OCI-LY7 (cell line): ENCODE data around the gene SYDE1. TPM values are rescaled to one million over a fixed set of nuclear protein-coding genes. Genes with fewer than 3 reads are reported as not detected.

Experiments used
- BruUV-seq: library from RNA; stranded (reverse); fragments of 400-500 nt; replicated peaks from 2 replicates; lab custom pipeline; 2021; lab: Mats Ljungman, UMichigan
- CTCF ChIA-PET: fragments of 300-600 bp; sonication (Branson Sonifier 250); formaldehyde crosslinking; loops from one replicate; lab custom pipeline; 2022; ENCODE audit warnings: antibody characterized with exemption; ENCODE audit not compliant: unreplicated experiment; lab: Charles Lee
- POLR2A ChIA-PET: fragments of 300-600 bp; sonication (Branson Sonifier 250); formaldehyde crosslinking; loops from one replicate; lab custom pipeline; 2022; ENCODE audit warnings: antibody characterized with exemption; lab: Charles Lee
- DNase-seq: peaks from one replicate; pipeline ENCODE4 v3.0.0-alpha.2; 2015; ENCODE audit warnings: low spot score
- H2AFZ ChIP-seq: fragments of 200-600 bp; sonication (generic), shearing (Covaris generic); 2 replicates; pipeline ENCODE4 v1.6.1; 2014; ENCODE audit warnings: mild to moderate bottlenecking, antibody characterized with exemption, low read length, moderate library complexity
- H3K27ac ChIP-seq: fragments of 200-600 bp; sonication (generic); 2 replicates; pipeline ENCODE4 v1.5.1; 2014; ENCODE audit warnings: mixed run types, low read depth, mild to moderate bottlenecking, moderate library complexity, low read length, inconsistent platforms; ENCODE audit not compliant: poor library complexity, severe bottlenecking
- H3K36me3 ChIP-seq: fragments of 200-600 bp; sonication (generic); 2 replicates; pipeline ENCODE4 v1.6.1; 2014; ENCODE audit warnings: mild to moderate bottlenecking, antibody characterized with exemption, low read length, moderate library complexity, mixed read lengths; ENCODE audit not compliant: insufficient read depth
- H3K4me1 ChIP-seq: fragments of 200-600 bp; sonication (generic); 2 replicates; pipeline ENCODE4 v1.5.1; 2014; ENCODE audit warnings: mild to moderate bottlenecking, low read length; ENCODE audit not compliant: insufficient read depth, poor library complexity, severe bottlenecking
- H3K4me2 ChIP-seq: fragments of 200-600 bp; sonication (generic); 2 replicates; pipeline ENCODE4 v1.6.1; 2014; ENCODE audit warnings: mild to moderate bottlenecking, low read length
- H3K4me3 ChIP-seq: fragments of 200-600 bp; sonication (generic); 2 replicates; pipeline ENCODE4 v1.5.1; 2014; ENCODE audit warnings: mild to moderate bottlenecking, low read depth, low read length; ENCODE audit not compliant: poor library complexity, severe bottlenecking
- H3K79me2 ChIP-seq: fragments of 200-600 bp; sonication (generic); 2 replicates; pipeline ENCODE4 v1.6.1; 2016; ENCODE audit warnings: low read depth, mild to moderate bottlenecking, low read length, moderate library complexity, mixed read lengths; ENCODE audit not compliant: insufficient read depth
- H3K9me2 ChIP-seq: fragments of 200-600 bp; sonication (generic); 2 replicates; pipeline ENCODE4 v1.6.1; 2016; ENCODE audit warnings: mild to moderate bottlenecking, low read length, mixed read lengths; ENCODE audit not compliant: insufficient read depth
- H3K9me3 ChIP-seq: fragments of 200-600 bp; sonication (generic); 2 replicates; pipeline ENCODE4 v1.6.1; 2014; ENCODE audit warnings: mild to moderate bottlenecking, mixed run types, low read length, mixed read lengths
- H4K20me1 ChIP-seq: fragments of 200-600 bp; sonication (generic); 2 replicates; pipeline ENCODE4 v1.6.1; 2014; ENCODE audit warnings: mild to moderate bottlenecking, antibody characterized with exemption, low read length, moderate library complexity, mixed read lengths; ENCODE audit not compliant: insufficient read depth
- CTCF ChIP-seq: fragments of 200-600 bp; sonication (generic); conservative IDR thresholded peaks from 2 replicates; pipeline ENCODE4 v1.5.1; 2014; ENCODE audit warnings: mild to moderate bottlenecking, antibody characterized with exemption, low read length, moderate library complexity, mixed read lengths
- EZH2phosphoT487 ChIP-seq: fragments of 200-600 bp; sonication (generic); IDR thresholded peaks from 2 replicates; pipeline ENCODE4 v1.6.1; 2018; ENCODE audit warnings: low read depth, borderline replicate concordance, mild to moderate bottlenecking, mixed run types, antibody characterized with exemption, low read length, moderate library complexity, mixed read lengths
- intact Hi-C: fragments of 100-400 bp; cut with micrococcal nuclease; formaldehyde crosslinking; loops from one replicate; pipeline ENCODE4 v1.10.0; 2022; ENCODE audit not compliant: unreplicated experiment
- total RNA-seq, 2 experiments: library from RNA; depleted of rRNA in 1 of 2; stranded (reverse); fragments of >200 nt in 1 of 2; shearing (Covaris generic) in 1 of 2; gene quantifications; 2 replicates each; pipeline ENCODE4 v1.2.3, GENCODE V29; 2014 to 2022

SYDE1 gene
- total RNA-seq, 2 experiments from 2014 or later, result not detected

DNA sequence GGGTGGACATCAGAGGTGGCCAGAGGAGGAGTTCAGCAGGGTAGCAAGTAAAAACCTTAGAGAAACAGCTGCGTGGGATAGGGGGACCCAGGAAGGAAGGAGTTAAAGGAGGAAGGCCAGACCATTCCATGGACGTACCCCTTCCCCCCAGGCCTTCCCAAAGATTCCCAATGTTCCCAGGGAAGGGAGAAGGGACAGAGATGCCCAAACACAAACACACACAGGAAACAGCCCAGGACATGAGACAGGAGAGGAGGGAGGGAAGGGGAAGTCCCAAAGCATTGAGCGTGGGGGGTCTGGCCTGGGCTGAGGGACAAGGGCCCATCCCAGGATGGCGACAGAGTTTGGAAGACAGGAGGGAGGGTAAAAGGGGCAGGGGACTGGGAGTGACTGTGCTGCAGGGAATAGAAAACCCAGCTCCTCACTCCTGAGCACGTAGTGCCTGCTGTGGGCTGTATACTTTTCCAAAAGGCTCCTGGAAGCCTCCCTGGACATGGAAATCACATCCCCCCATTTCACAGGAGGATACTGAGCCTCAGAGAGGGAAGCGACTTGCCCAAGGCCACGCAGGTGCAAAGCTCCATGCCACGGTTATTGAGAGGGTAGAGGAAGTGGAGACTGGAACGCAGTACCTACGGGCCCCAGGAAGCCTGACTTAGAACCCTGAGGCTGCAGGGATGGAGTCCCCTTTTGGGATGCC lies 1.1 kb downstream of the SYDE1 start:
- H2AFZ ChIP-seq, result no peak overlapping the region
- no peaks in the 10 kb centered on the region for H3K36me3 ChIP-seq
- ChIA-PET POLR2A (no interaction called here), CTCF (no interaction called here)
- H4K20me1 ChIP-seq, result no peaks in the 10 kb centered on the region
- no peak overlapping the region for H3K4me3 ChIP-seq
- intact Hi-C loops, result no loop called here
- BruUV-seq, result no TSS peak
- TF ChIP-seq EZH2phosphoT487 (no peak), CTCF (no peak)
- no peaks in the 10 kb centered on the region for H3K9me2 ChIP-seq
- H3K9me3 ChIP-seq, result no peaks in the 10 kb centered on the region
- no peak overlapping the region for H3K27ac ChIP-seq
- DNase-seq, result no peak
- no peak overlapping the region for H3K4me2 ChIP-seq
- no peaks in the 10 kb centered on the region for H3K4me1 ChIP-seq
- H3K79me2 ChIP-seq, result no peaks in the 10 kb centered on the region

DNA sequence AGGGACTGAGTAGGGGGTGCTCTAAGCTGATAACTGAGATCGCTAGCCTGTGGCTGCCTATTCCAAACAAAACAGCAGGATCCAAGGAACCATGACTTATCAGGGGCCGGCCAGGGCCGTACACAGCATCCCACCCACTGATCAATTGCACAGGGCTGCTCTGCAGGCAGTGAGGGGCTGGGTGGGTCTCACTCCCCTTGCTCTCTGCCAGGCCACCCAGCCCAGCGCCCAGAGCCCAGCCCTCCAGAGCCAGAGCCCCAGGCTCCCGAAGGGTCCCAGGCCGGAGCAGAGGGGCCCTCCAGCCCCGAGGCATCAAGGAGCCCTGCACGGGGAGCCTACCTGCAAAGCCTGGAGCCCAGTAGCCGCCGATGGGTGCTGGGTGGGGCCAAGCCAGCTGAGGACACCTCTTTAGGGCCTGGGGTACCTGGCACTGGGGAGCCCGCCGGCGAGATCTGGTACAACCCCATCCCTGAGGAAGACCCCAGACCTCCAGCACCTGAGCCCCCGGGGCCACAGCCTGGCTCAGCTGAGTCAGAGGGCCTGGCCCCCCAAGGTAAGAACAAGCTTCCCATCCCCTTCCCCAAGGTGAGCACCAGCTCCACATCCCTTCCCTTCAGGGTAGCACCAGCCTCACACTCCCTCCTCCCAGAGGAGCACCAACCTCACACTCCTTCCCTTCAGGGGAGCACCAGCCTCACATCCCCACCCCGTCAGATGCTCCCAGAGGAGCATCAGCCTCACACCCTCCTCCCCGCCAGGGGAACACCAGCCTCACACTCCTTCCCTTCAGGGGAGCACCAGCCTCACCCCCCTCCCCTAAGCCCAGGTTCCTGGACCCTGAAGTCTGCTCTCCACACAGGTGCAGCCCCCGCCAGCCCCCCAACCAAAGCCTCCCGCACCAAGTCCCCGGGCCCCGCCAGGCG lies 1.9 kb downstream of the SYDE1 start:
- Histone ChIP-seq H3K79me2 (no peaks in the 10 kb centered on the region), H3K9me3 (no peaks in the 10 kb centered on the region), H3K4me3 (no peak overlapping the region), H3K27ac (no peak overlapping the region), H3K9me2 (no peaks in the 10 kb centered on the region), H3K4me2 (no peak overlapping the region), H3K4me1 (no peaks in the 10 kb centered on the region), H4K20me1 (no peaks in the 10 kb centered on the region), H2AFZ (no peak overlapping the region), H3K36me3 (no peaks in the 10 kb centered on the region)
- DNase-seq, result no peak
- CTCF ChIA-PET, result no interaction called here
- BruUV-seq, result no TSS peak
- POLR2A ChIA-PET, result interaction anchor here (0.7 kb wide), 1 partner anchor 15 kb away, joined by 3 read pairs; no protein-coding TSS in a partner anchor
- TF ChIP-seq CTCF (no peak), EZH2phosphoT487 (no peak)
- intact Hi-C loops, result no loop called here
